GM19240 (cell line): Measurements from ENCODE around the gene OVOL3.
"Not testable (repeated sequence)": the region's sequence is repeated elsewhere in the genome, so short reads cannot be mapped to it uniquely, and the experiment has no call there.

Experiments used
- DNase-seq: peaks from one replicate; pipeline ENCODE4 v3.0.0; 2011; ENCODE audit warnings: low spot score; ENCODE audit not compliant: insufficient read length

OVOL3 gene

DNA sequence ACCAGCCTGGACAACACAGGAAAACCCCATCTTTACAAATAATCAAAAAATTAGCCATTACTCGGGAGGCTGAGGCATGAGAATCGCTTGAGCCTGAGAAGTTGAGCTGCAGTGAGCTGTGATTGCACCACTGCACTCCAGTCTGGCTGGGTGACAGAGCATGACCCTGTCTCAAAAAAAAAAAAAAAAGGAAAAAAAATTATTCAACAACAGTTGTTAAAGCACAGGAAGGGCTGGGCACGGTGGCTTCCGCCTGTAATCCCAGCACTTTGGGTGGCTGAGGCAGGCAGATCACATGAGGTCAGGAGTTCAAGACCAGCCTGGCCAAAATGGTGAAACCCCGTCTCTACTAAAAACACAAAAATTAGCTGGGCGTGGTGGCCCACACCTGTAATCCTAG lies 20.3 kb downstream of the OVOL3 start:
- DNase-seq, result not testable (repeated sequence)

DNA sequence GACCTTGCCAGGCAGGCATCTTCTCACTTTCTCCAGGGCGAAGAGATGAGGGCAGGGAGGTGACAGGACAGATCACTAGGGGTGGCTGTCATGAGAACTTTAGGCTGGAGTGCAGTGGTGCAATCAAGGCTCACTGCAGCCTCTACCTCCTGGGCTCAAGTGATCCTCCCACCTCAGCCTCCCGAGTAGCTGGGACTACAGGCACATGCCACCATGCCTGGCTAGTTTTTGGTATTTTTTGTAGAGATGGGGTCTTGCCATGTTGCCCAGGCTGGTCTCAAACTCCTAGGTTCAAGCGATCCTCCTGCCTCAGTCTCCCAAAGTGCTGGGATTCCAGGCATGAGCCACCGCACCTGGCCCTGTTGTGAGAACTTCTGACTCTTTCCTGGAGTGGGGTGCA lies 23.9 kb downstream of the OVOL3 start:
- DNase-seq, result not testable (repeated sequence)

DNA sequence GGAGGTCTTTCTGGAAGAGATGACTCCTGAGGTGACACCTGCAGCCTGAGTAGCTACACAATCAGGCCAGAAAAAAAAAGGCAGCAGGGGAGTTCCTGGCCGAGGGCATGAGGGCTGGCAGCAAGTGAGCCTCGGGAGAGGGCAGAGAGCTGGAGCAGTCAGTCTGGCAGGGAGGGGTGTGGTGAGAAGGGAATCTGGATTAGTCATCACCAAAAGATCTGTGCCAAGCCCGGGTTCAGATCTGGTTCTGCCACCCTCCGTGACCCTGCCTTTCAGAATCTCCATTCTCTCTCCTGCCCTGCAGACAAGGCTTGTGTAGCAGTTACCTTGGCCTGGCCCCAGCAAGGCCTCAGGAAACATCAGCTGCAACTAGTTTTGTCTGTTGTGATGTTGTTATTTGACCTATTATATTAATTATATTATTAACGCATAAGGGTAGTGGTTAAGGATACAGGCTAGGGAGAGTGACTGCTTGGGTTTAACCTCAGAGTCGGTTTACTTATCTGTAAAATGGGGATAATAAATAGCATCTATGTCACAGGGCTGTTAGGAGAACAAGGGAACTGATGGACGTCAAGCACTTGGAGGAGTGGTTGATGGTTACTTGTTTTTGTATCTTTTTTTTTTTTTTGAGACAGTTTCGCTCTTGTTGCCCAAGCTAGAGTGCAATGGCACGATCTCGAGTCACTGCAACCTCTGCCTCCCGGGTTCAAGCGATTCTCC lies 26.2 kb downstream of the OVOL3 start:
- DNase-seq, result no peak

DNA sequence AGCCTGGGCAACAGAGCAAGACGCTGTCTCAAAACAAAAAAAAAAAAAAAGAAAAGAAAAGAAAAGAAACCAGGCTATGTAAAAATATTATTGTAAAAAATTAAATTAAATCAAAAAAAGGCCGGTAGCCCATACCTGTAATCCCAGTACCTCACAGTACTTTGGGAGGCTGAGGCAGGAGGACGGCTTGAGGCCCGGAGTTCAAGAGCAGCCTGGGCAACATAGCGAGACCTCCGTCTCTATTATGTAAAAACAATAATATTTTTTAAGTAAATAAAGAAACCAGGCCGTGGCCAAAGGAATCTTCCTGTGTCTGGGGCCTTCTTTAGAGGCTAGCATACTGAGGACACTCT lies 28.2 kb downstream of the OVOL3 start:
- DNase-seq, result no peak

DNA sequence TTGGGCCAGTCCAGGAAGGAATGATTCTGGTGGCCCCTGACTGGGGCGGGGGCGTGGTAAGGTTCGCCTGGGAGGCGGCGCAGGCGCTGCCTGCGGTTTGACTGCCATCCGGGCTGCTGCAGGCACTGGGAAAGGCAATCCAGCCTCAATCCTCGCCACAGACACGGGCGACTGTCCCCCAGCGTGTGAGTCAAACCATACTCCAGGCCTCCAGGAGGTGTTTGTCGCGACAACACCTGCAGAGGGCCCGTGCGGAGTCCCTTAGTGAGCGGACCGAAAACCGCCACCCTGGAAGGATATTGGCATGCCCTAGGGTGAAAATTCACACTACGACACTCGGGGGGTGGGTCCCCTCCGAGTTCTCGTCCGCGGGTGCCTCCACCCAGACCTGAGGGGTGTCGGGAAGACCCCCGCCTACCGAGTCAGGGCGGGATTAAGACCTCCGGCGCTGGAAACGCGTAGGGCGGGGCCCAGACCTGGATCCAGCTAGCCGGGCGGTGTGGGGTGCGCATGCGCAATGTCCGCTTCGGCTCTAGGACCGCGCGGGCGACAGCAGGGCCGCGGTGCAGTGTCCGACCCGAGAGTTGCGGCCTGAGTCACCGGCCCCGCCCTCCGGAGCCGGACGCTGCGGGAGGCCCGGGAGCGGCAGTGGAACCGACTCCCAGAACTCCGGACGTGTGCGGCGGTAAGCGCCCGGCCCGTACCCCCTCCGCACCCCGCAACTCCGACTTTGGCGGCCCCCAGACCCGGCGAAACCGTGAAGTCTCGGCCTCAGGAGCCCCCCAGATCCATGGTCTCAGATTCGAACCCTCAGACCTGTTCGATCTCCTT lies 28.7 kb downstream of the OVOL3 start, which contains the start of gene CAPNS1:
TSS of gene CAPNS1 (plus strand) at position 594 of the 831 bp plus-strand sequence. CDS start 946 bp downstream, outside the sequence.
- peak; percentile 96 for DNase-seq

DNA sequence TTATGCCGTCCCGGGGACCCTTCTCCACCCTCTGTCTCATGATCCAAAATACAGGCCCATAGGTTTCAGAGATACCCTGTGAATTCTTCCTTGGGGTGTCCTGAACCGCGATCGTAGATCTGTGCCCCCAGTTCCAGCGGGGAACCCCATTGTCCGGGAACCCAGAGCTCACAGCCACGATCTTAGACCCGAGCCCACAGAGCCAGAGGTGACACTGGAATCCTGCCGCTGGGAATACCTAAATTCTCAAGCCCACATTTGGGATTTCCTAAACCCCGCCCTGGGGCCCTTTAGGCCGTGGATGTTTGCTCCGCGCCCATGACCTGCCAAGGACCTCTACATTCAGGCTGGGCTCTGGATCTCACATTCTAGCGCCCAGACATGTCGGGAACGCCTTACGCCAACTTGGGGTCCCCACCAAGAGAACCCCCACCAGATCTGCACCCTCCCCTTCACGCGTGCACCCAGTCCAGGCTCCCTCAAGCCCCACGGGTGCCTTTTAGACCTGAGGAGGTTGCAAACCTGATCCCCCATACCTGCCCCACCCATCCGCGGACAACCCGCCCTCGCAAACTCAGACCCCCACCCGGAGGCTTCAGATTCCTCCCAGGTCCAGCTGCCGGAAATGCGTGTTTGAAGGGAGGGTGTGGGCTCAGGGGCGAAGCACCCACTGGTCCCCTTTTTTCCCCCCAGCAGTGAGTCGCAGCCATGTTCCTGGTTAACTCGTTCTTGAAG lies 29.5 kb downstream of the OVOL3 start:
- peak; percentile 73 for DNase-seq

DNA sequence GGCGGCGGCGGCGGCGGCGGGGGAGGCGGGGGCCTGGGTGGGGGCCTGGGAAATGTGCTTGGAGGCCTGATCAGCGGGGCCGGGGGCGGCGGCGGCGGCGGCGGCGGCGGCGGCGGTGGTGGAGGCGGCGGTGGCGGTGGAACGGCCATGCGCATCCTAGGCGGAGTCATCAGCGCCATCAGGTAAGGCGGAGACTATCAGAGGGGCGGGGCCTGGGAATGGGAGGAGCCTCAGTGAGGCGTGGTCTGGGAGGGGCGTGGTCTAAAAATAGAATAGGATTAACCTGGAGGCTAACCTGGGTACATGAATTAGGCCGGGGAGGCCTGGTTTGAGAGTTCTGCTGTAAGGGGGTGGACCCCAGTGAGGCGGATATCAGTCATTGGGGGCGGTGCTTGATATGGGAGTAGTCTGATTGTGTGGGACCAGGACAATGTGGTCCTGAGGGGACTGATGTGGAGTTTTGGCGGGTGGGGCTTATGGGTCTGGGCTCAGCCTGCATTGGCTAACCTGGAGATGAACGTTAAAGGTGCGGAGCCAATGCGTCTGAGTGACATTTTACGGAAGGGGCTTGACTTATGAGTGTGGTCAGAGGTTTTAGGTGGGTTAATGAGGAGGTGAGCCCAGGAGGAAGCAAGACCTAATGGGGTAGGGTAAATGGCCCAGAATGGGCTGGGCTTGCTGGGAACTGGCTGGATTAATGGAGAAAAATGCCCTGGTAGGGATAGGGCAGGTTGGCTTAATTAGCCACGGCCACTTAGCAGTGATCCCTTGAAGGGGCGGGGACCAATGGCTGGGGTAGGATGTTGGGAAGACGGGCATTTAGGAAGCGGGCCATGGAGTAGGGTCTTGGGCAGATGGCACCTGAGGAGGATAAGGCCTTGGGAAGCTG lies 30.3 kb downstream of the OVOL3 start:
- DNase-seq, result peak; percentile 89

DNA sequence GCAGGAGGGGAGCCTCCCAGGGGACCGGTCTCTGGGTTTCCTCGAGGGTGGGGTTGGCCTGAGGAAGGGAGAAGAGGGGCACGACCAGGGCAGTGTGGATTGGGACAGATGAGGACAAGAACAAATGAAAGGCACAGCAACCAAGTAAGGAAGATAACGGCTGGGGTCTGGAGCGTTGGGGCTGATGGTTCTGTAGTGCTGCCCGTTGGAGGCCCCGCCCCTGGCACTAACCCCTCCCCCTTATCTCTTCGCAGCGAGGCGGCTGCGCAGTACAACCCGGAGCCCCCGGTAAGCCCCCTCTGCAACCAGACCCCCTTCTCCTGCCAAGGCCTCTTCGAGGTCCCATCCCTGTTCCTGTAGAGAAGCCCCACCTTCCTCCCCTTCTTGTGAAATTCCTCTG lies 31.1 kb downstream of the OVOL3 start:
- no peak for DNase-seq

DNA sequence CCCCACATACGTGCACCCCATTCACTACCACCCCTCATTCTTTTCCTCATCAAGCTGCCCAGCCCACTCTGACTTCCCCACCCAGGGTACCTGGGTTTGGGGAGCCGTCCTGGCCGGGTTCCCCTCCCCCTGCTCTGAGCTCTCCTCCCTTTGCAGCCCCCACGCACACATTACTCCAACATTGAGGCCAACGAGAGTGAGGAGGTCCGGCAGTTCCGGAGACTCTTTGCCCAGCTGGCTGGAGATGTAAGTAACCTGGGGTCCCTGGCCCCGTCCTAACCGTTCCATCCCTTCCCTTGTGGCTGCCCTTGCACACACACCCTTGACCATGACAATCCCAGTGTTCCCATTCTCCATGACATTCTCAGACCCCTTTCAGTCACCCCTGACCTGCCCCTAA lies 31.6 kb downstream of the OVOL3 start:
- DNase-seq, result no peak

DNA sequence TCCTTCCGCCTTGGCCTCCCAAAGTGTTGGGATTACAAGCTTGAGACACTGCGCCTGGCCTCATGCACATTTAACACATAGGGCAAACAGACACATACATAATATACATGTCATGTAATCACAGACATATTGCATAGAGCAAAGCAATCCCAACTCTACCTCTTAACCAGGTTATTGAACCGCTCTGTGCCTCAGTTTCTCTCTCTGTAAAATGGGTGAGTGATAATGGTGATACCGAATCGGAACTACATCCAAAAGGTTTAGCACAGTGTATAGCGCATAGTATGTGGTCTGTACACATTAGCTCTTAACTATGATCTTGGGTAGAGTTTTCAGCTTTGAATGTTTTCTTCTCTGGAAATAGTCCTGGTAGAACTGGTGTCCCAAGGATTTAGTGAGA lies 33.7 kb downstream of the OVOL3 start:
- DNase-seq, result no peak

DNA sequence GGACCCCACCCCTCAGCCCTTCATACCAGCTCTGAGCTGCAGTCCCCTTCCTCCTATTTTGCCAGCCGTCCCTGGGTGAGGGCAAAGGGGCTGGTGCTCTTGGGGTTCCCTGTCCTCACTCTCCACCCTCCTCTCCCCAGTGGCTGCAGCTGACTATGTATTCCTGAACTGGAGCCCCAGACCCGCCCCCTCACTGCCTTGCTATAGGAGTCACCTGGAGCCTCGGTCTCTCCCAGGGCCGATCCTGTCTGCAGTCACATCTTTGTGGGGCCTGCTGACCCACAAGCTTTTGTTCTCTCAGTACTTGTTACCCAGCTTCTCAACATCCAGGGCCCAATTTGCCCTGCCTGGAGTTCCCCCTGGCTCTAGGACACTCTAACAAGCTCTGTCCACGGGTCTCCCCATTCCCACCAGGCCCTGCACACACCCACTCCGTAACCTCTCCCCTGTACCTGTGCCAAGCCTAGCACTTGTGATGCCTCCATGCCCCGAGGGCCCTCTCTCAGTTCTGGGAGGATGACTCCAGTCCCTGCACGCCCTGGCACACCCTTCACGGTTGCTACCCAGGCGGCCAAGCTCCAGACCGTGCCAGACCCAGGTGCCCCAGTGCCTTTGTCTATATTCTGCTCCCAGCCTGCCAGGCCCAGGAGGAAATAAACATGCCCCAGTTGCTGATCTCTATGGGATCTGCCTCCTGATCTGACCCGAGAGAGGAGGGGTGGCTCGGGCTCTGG lies 38.9 kb downstream of the OVOL3 start:
- DNase-seq, result no peak

DNA sequence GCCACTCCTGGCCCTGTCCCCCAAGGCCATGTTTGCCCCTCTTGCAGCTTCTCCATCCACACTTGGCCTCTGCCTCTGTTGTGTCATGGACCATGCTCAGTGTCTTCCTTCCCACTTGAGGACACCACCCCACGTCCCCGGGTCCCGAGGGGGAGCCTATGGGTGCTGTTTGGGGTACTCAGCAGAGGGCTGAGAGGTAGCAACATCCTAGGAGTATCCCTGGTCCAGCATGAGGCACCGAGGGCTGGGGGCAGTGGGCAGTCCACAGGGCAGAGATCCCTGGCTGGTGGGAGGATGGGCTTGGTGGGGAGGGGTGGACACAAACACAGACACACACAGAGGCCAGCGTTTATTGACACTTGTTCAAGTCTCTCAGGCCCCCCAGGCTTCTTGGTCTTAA lies 39.6 kb downstream of the OVOL3 start:
- no peak for DNase-seq

DNA sequence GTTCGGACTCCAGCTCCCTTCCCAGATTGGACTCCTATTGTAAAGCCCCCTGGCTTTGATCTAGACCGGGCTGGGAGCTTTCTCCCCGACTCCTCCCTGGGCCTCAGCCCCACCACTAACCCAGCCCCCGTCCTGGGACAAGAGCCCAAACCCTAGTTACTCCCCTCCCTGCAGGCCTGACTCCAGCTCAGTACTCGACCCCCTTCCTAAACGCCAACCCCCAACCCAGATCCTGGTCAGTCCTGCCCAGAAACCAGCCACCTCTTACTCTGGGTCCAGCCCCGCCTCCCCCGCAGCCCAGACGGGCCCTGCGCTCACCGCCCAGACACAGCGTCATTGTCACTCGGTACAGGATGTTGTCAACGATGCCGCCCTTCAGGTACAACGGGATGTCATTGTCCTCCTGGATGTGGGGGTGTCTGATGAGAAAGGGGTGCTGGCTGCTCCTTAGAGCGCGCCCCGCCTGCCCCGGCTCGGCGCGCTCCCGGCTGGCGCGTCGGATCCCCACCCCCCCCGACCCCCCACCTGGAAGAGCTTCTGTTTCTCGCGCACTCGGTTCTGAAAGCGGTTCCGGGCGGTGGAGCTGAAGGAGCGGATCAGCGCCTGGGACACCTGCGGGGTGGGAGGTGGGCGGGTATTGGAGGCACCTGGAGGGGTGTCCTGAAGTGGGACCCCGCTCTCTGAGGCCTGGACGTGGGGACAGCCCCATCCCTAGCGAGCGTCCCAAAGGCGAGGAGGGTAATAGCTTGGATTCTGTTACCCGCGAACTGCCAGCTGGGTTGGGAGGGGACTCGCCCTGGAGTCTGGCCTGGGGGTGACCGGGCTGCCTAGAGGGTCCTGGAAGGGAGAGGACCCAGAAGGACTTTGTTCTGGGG lies 40.4 kb downstream of the OVOL3 start:
- DNase-seq, result no peak

DNA sequence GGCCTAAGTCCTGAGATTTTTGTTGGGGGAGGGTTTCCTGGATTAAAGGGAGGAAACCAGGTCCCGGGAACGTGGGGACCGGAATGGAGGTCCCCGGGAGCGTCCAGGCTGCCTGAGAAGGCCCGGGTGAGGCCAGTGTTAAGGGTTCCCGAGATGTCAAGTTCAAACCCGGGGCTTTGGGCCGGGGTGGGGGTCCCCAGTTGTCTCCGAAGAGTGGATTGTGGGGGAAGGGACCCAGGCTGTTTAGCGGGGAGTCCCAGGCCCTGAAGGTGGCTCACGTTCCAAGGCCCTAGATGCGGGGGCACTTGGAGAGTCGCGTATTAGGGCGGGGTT lies 41.0 kb downstream of the OVOL3 start:
- DNase-seq, result no peak

DNA sequence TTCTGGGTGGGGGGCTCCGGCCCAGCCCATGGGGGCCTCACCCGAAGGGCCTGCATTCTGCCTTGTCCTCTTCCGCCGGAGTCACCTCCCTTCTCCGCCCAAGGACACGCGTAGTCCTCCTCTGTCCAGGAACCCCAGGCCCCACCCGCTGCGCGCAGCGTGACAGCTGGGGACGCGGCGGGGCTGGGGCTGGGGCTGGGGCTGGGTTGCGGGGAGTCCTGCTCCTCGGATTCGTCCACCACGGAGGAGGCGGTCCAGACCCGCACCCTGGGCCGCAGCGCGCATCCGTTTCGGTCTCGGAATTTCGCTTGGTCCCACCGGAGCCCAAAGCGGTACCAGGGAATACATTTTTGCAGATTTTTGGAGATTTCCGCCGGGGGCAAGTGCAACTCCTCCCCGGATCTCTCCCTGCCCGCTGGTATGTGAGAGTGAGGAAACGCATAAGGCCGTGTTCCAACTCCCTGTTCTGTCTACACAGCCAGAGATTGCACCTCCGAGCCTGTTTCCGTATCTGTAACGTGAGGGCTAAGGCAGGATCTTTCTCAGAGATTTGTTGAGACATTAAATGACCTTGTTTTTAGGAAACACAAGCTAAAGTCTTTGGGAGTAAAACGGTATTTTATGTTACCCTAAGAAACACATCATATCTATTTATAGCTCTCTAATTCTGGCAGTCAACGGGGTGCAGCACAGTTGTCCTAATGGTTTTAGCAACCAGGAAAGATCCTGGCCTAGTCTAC lies 41.6 kb downstream of the OVOL3 start, which contains the start of gene COX7A1:
TSS of gene COX7A1 (minus strand) at position 96 of the 740 bp plus-strand sequence. CDS start at position 56, 40 bp downstream.
- DNase-seq, result no peak

DNA sequence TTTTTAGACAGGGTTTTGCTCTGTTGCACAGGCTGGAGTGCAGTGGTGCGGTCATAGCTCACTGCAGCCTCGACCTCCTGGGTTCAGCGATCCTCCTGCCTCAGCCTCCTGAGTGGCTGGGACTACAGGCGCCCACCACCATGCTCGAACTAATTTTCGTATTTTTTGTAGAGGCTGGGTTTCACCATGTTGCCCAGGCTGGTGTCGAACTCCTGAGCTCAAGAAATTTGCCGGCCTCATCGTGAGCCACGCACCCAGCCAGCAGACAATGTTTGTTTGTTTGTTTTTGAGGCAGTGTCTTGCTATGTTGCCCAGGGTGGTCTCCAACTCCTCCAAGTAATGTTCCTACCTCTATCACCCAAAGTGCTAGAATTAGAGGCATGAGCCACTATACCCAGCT lies 42.2 kb downstream of the OVOL3 start:
- no peak for DNase-seq

DNA sequence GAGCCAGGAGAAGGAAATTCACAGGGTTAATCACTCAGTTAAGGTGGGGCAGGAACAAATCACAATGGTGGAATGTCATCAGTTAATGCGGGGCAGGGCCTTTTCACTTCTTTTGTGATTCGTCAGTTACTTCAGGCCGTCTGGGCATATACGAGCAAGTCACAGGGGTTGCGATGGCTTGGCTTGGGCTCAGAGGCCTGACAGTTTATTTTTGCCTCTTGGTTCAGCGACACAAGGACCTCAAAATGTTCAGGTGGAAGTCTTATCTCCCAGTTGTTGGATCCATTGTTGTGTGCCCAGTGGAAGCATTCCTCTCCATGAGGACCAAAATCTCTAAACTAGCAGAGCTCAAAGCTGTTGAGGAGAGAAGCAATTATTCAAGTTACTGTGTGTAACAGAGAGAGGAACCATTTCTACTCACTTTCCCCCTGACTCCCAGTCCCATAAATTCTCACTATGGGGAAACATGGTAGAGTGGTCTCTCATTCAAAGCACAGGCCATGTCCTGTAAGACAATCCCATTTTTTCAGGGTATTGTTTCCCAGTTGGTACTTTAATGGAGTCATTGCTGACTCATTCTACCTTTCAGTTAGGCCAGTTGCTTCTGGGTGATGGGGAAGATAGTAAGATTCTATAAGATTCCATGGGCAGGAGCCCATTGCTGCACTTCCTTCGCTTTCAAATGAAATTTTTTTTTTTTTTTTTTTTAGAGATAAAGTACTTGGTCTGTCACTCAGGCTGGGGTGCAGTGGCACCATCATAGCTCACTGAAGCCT lies 50.1 kb downstream of the OVOL3 start:
- DNase-seq, result no peak
